H7 (cell line): Measurements from ENCODE around the gene GTF3C2. TPM values are rescaled to one million over a fixed set of nuclear protein-coding genes. Genes with fewer than 3 reads are reported as not detected.
A peak's percentile ranks its signal among the peaks of the same experiment; 100 is the strongest.

Experiments used
- DNase-seq: peaks from one replicate; pipeline ENCODE4 v3.0.0; 2012
- H3K27me3 ChIP-seq: 2 replicates; pipeline ENCODE4 v1.6.0; 2011; ENCODE audit warnings: mild to moderate bottlenecking, low read length; ENCODE audit not compliant: control insufficient read depth, insufficient read depth
- H3K36me3 ChIP-seq: replicated peaks from 2 replicates; pipeline ENCODE4 v1.5.1; 2011; ENCODE audit warnings: low read length; ENCODE audit not compliant: control insufficient read depth, insufficient read depth
- H3K4me3 ChIP-seq: 2 replicates; pipeline ENCODE4 v1.5.1; 2011; ENCODE audit warnings: low read depth, mild to moderate bottlenecking, control low read depth, low read length, moderate library complexity; ENCODE audit not compliant: insufficient read depth
- total RNA-seq: library from RNA; depleted of rRNA; stranded (reverse); fragments of >200 nt; shearing (Covaris generic); gene quantifications from 2 replicates; pipeline ENCODE4 v1.2.3, GENCODE V29; 2014

The GTF3C2 gene
- total RNA-seq, 1 experiment from 2014 or later = 152 TPM

GRCh38 chr2:27376866-27377617 is 20.5 kb upstream of the GTF3C2 start:
- no peak for DNase-seq
- peaks cover 45% of the 10 kb centered on the region for H3K36me3 ChIP-seq
- H3K27me3 ChIP-seq = no peaks in the 10 kb centered on the region
- no peak overlapping the region for H3K4me3 ChIP-seq

- DNase-seq = no peak
- Histone ChIP-seq H3K27me3 (no peaks in the 10 kb centered on the region), H3K36me3 (peaks cover 38% of the 10 kb centered on the region), H3K4me3 (no peak overlapping the region)
Measured at GRCh38 chr2:27376151-27376865, 19.7 kb upstream of the GTF3C2 start.

GRCh38 chr2:27375513-27376099 is 19.0 kb upstream of the GTF3C2 start:
- H3K27me3 ChIP-seq = no peaks in the 10 kb centered on the region
- H3K4me3 ChIP-seq = no peak overlapping the region
- no peak for DNase-seq
- peaks cover 38% of the 10 kb centered on the region for H3K36me3 ChIP-seq

- H3K4me3 ChIP-seq = no peak overlapping the region
- H3K27me3 ChIP-seq = no peaks in the 10 kb centered on the region
- no peak for DNase-seq
- peaks cover 38% of the 10 kb centered on the region for H3K36me3 ChIP-seq
Measured at GRCh38 chr2:27373567-27373966, 17.0 kb upstream of the GTF3C2 start.

GRCh38 chr2:27372937-27373336 is 16.4 kb upstream of the GTF3C2 start:
- H3K4me3 ChIP-seq = no peak overlapping the region
- no peaks in the 10 kb centered on the region for H3K27me3 ChIP-seq
- DNase-seq = no peak
- peaks cover 35% of the 10 kb centered on the region for H3K36me3 ChIP-seq

- DNase-seq = no peak
- H3K4me3 ChIP-seq = peak overlapping the region; percentile 99
- H3K36me3 ChIP-seq = peaks cover 32% of the 10 kb centered on the region
- no peaks in the 10 kb centered on the region for H3K27me3 ChIP-seq
Measured at GRCh38 chr2:27370816-27371620, 14.5 kb upstream of the GTF3C2 start.

- peak within 1 kb of the TSS; percentile 99 for H3K4me3 ChIP-seq
- peaks cover 26% of the 10 kb centered on the region for H3K36me3 ChIP-seq
- peak; percentile 97 for DNase-seq
- no peaks in the 10 kb centered on the region for H3K27me3 ChIP-seq
Measured at GRCh38 chr2:27370026-27370815, 13.7 kb upstream of the GTF3C2 start, which contains the start of the genes EIF2B4 and SNX17. Gene EIF2B4, minus strand, starts transcription at chr2:27370338. Its CDS starts 24 bp downstream, at chr2:27370314. Gene SNX17, plus strand, starts transcription at chr2:27370616. Its CDS starts 128 bp downstream, at chr2:27370744.

- H3K27me3 ChIP-seq = no peaks in the 10 kb centered on the region
- DNase-seq = peak; percentile 95
- peaks cover 26% of the 10 kb centered on the region for H3K36me3 ChIP-seq
- H3K4me3 ChIP-seq = peak overlapping the region; percentile 99
Measured at GRCh38 chr2:27369471-27370025, 13.0 kb upstream of the GTF3C2 start.

- Histone ChIP-seq H3K36me3 (peaks cover 20% of the 10 kb centered on the region), H3K27me3 (no peaks in the 10 kb centered on the region), H3K4me3 (no peak overlapping the region)
- no peak for DNase-seq
Measured at GRCh38 chr2:27363933-27364332, 7.4 kb upstream of the GTF3C2 start.

- H3K4me3 ChIP-seq = no peak overlapping the region
- H3K36me3 ChIP-seq = peaks cover 17% of the 10 kb centered on the region
- DNase-seq = no peak
- H3K27me3 ChIP-seq = no peaks in the 10 kb centered on the region
Measured at GRCh38 chr2:27362678-27363420, 6.3 kb upstream of the GTF3C2 start.

GRCh38 chr2:27356056-27356381 is 545 bp downstream of the GTF3C2 start:
- peak; percentile 69 for DNase-seq
- no peaks in the 10 kb centered on the region for H3K27me3 ChIP-seq
- peak overlapping the region; percentile 95 for H3K4me3 ChIP-seq
- H3K36me3 ChIP-seq = no peaks in the 10 kb centered on the region; the same call in 1 of the 2 replicates

- H3K4me3 ChIP-seq = no peak overlapping the region
- DNase-seq = no peak
- H3K36me3 ChIP-seq = no peaks in the 10 kb centered on the region; the same call in 1 of the 2 replicates
- H3K27me3 ChIP-seq = no peaks in the 10 kb centered on the region
Measured at GRCh38 chr2:27354597-27354927, 2.0 kb downstream of the GTF3C2 start.
